ENCODE results near the gene NSRP1.

- no peak for TF ChIP-seq CTCF (IDR thresholded peaks at IDR 0.05)
- no peak for TF ChIP-seq POLR2AphosphoS5 (IDR thresholded peaks at IDR 0.05; ENCODE audit: insufficient read depth in 1 of 2, low read depth in 1 of 2)
Observed at GRCh38 chr17:30165960-30166359, 49.3 kb downstream of the NSRP1 start.
